Mesenteric fat pad (tissue), 1 donor: Measurements from ENCODE around the gene LRRC39. TPM values are rescaled to one million over a fixed set of nuclear protein-coding genes. Genes with fewer than 3 reads are reported as not detected.

Source experiments
- total RNA-seq: library from RNA; stranded (reverse); fragmentation: NEBNext Ultra II Directional; extraction: Animal tissue kit (Norgen Biotek cat#: 25700); gene quantifications from one replicate; pipeline ENCODE4 v1.2.1, GENCODE V29; 2021
- donor health status: DM: yes; HTN: yes; CAD: no.

LRRC39 gene
- total RNA-seq, 1 donor from 2014 or later: 1.0 TPM

Other genes with a start within 250 kb of the LRRC39 start
- gene SLC35A3, start 208.3 kb downstream of the LRRC39 start, total RNA-seq: 18.0 TPM
- 2.2 TPM for gene SASS6, start 45.3 kb downstream of the LRRC39 start, total RNA-seq
- gene TRMT13, start 45.1 kb downstream of the LRRC39 start, total RNA-seq: 14.4 TPM
- 9.3 TPM for gene DBT, start 71.6 kb upstream of the LRRC39 start, total RNA-seq
- 28.7 TPM for gene RTCA, start 88.0 kb upstream of the LRRC39 start, total RNA-seq
- gene CDC14A, start 174.2 kb upstream of the LRRC39 start, total RNA-seq: 6.8 TPM